Stimulated activated CD8-positive, alpha-beta memory T cell treated with anti-CD3 and anti-CD28 coated beads, Interleukin-4, amount 100 ng/mL, for 48 hours (primary cell): ENCODE results near the gene GOLGA5.
"Not testable (repeated sequence)": the region's sequence is repeated elsewhere in the genome, so short reads cannot be mapped to it uniquely, and the experiment has no call there.

ENCODE experiments used
- DNase-seq: peaks from one replicate; pipeline ENCODE4 v3.0.0-alpha.2; 2020

GOLGA5 gene, protein sequence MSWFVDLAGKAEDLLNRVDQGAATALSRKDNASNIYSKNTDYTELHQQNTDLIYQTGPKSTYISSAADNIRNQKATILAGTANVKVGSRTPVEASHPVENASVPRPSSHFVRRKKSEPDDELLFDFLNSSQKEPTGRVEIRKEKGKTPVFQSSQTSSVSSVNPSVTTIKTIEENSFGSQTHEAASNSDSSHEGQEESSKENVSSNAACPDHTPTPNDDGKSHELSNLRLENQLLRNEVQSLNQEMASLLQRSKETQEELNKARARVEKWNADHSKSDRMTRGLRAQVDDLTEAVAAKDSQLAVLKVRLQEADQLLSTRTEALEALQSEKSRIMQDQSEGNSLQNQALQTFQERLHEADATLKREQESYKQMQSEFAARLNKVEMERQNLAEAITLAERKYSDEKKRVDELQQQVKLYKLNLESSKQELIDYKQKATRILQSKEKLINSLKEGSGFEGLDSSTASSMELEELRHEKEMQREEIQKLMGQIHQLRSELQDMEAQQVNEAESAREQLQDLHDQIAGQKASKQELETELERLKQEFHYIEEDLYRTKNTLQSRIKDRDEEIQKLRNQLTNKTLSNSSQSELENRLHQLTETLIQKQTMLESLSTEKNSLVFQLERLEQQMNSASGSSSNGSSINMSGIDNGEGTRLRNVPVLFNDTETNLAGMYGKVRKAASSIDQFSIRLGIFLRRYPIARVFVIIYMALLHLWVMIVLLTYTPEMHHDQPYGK

DNA sequence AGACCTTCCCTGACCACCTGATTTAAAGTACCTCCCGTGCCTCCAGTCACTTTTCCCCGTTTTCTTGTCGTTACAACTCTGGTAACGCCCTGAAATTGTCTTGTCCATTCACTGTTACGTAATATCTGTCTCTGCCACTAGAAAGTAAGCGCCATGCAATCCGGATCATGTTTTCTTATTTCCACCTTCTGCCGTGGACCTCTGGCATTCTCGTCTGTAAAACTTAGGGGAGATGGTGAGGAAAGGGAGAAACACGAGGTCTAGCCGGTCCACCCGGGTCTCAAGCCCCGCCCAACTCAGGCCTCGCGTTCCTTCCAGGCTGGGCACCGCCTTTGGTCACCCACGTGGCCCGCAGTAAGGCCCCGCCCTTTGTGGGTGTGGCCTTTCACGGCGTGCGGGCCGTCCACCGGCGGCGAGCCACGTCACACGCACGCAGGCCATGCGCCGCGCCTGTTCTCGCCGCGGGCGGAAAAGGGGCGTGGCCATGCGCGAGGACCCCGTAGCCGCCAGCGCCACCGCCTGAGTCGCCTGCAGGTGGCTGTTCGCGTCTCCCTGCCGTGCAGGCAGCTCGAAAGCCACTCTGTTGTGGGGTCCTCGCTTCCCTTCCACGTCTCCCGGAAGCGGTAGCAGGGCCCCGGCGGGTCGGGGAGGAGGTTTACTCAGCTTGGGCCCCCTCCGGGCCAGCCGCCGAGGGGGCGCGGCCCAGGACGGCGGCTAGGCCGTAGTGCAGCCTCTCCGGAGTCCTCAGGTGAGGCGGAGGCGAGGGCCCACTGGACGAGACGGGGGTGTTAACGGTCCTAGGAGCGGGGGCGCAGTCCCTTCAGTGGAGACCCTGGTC, at the start of gene GOLGA5:
Gene GOLGA5, plus strand, starts transcription at position 597 of the 838 bp plus-strand sequence. CDS start 3,133 bp downstream, outside the sequence.
- DNase-seq: peak; percentile 98

DNA sequence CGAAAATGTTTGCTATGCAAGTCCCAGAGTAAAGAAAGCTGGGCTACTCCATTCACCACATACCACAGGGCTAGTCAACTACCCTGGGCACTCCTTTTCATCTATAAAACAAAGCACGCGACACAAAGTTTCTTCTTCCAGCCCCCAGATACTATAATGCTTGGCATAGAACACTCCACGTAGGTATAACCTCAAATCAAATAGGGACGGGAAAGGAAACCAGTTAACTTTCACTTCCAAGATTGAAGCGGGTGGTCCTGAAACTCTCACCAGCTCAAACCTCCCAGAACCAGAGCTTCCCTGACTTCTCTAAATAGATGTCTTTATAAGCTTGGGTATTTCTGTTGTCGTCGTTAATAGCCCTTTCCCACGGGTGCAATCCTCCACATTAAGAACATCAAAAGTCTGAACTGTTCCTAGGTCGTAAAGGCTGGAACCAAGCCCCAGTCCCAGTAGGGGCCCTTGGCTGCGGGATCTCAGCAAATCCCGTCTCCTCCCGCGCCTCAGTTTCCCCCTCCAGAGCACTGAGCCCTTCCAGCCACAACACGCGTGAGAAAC, 46.3 kb upstream of the GOLGA5 start:
- DNase-seq: no peak

DNA sequence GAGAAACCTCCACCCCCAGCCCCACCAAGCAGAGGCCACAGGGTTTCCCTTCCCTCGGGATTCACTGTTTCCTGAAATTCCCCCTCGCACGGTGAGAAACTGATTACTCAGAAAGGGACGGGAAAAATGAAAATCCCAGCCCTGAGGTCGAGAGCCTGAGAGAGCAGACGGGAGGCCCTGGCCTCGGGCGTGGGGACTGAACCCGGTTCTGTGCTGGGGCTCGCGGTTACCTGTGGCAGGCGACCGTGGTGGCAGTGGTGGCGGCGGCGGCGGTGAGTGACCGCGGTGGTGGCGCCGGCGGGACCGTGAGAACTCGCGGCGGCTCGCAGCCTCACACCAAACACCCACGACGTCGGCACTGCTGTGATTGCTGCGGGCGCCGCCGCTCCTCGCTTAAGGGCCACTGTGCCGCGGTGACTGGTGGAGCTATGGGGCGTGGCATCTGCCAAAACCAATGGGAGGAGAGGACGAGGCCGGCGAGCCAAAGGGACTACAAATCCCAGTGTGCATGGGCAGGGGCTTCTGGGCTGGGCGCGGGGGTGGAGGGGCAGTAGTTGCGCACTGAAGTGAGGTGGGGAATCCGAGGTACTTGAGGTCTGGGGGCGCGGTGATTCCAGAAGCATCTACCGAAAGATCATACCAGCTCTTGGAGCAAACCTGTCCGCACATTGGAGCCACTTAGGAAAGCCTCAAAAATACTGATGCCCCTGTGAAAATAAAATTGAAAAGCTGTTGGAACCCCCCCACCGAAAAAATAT, 45.7 kb upstream of the GOLGA5 start, which contains the start of gene LGMN:
Gene LGMN, minus strand, starts transcription at position 369 of the 758 bp plus-strand sequence. CDS start 15,841 bp downstream, outside the sequence.
- peak; percentile 85 for DNase-seq

DNA sequence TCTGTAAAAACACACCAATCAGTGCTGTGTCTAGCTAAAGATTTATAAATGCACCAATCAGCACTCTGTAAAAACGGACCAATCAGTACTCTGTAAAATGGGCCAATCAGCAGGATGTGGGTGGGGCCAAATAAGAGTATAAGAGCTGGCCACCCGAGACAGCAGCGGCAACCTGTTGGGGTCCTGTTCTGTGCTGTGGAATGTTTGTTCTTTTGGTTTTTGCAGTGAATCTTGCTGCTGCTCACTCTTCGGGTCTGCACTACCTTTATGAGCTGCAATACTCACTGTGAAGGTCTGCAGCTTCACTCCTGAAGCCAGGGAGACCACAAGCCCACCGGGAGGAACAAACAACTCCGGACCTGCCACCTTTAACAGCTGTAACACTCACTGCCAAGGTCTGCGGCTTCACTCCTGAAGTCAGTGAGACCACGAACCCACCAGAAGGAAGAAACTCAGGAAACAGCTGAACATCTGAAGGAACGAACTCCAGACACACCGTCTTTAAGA, 43.8 kb upstream of the GOLGA5 start:
- DNase-seq: peak; percentile 52

DNA sequence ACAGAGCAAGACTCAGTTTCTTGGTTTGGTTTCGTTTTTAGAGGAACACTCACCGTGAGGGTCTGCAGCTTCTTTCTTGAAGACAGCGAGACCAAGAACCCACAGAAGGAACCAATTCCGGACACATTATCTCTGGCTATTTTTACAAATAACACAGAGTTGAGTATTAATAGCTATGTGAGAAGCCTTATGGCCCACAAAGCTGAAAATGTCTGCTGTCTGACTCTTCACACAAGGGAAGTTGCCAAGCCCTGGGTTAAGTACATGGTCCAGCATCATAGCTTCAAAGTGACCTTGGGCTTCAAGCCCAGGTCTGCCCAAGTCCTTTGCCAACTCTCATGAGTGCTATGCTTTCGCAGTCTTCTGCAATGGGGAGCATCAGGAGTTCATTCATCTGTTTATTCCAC, 43.1 kb upstream of the GOLGA5 start:
- DNase-seq: no peak

DNA sequence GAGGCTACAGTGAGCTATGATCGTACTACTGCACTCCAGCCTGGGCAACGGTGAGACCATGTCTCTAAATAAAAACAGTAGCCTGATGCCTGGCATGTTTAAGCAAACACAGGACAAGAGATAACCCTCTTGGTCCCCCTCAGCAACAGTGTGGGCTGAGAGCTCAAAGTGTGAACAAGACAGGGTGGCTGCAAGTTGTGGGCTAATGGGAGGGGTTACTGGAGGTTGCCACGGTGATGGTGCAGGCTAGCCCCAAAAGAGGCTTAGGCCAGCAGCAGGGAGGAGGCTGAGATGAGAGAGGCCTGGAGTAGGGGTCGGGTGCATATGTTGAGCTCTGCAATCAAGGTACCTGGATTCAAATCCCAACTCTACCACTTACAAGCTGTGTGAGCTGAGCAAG, 42.3 kb upstream of the GOLGA5 start:
- no peak for DNase-seq

DNA sequence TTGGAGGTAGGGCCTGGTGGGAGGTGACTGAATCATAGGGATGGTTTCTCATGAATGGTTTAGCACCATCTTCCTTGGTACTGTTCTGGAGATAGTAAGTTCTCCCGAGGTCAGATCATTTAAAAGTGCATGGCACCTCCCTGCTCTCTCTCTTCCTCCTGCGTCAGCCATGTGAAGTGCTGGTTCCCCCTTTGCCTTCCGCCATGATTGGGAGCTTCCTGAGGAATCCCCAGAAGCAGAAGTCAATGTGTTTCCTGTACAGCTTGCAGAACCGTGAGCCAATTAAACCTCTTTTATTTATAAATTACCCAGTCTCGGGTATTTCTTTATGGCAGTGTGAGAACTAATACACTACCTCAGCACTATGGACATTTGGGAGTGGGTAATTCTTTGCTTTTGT, 40.9 kb upstream of the GOLGA5 start:
- no peak for DNase-seq

DNA sequence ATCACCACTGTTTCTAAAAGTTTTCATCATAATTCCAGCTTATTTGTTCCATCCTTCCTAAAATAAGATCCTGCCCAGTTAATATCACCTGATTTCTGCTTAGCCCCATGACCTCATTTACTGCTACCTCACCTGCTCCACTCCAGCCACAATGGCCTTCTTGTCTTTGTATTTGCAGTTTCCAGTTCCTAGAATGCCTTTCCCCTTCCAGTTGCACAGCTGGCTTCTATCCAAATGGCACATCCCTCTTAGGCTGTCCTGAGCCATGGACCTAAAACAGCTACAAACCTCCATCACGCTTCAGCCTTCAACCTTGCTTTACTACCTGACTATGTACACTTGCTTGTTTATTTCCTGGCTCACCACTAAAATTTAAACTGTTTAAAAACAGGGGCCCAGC, 39.1 kb upstream of the GOLGA5 start:
- no peak for DNase-seq

DNA sequence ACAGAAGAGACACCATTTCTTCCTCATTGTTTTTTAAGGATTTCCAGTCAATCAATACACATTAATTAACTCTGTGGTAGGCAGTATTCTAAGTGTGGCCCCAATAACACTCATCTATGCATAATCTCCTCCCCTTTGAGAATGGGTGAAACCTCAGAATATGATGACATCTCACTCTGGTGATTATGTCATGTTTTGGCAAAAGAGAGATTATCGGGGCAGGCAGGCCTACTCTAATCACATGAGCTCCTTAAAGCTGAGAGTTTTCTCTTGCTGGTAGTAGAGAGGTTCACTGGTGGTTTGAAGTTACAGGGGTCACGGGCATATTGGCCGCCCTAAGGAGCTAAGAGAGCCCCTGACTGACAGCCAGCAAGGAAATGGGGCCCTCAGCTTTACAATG, 38.6 kb upstream of the GOLGA5 start:
- DNase-seq: no peak

DNA sequence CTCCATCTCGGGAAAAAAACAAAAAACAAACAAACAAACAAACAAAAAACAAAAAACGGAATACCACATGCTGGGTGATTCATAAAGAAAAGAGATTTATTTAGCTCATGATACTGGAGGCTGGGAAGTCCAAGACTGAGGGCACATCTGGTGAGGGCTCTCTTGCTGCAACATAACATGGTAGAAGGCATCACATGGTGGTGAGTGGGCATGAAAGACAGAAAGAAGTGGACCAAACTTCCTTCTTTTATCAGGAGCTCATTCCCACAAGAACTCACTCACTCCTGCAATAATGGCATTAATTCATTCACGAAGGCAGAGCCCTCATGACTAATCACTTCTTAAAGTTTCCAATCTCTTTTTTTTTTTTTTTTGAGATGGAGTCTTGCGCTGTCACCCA, 37.7 kb upstream of the GOLGA5 start:
- DNase-seq: no peak

DNA sequence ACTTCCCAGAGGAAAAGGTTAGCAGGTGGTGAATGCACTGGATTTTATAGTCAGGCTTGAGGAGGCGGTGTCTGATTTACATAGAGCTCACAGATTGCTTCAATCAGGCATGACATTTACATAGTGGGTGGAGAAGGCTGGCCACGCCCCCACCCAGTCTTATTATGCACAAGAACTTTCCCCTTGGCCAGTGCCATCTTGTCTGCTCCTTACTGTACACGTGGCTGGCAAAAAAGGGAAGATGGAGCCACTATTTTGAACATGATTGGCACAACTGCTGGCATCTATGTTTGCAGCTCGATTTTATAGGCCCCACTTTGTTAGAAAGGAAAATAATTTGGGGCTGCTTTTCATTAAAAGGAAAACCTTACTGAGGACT, 34.8 kb upstream of the GOLGA5 start:
- no peak for DNase-seq

DNA sequence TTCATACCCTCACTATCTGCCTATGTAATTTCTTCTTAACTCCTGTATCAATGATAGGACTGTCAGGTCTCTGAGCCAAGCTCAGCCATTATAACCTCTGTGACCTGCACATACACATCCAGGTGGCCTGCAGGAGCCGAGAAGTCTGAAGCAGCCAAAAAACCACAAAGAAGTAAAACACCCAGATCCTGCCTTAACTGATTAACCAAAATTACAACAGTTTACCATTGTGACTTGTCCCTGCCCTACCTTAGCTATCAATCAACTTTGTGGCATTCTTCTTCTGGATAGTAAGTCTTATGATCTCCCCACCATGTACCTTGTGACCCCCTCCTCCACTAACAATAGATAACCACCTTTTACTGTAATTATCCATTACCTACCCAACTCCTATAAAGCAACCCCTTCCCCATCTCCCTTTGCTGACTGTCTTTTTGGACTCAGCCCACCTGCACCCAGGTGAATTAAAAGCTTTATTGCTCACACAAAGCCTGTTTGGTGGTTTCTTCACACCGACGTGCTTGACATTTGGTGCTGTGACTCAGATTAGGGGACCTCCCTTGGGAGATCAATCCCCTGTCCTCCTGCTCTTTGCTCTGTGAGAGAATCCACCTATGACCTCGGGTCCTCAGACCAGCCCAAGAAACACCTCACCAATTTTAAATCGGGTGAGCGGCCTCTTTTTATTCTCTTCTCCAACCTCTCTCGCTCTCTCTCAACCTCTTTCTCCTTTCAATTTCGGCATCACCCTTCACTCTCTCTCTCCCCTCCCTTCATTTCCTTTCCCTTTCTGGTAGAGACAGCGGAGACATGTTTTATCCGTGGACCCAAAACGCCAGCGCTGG, 34.2 kb upstream of the GOLGA5 start:
- DNase-seq: peak; percentile 37

DNA sequence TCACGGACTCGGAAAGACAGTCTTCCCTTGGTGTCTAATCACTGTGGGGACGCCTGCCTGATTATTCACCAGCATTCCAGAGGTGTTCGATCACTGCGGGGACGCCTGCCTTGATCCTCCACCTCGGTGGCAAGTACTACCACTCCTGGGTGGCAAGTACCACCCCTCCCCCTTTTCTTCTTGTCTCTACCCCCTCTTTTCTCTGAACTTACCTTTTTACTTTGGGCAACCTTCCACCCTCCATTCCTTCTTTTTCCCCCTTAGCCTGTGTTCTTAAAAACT, 33.6 kb upstream of the GOLGA5 start:
- DNase-seq: no peak

DNA sequence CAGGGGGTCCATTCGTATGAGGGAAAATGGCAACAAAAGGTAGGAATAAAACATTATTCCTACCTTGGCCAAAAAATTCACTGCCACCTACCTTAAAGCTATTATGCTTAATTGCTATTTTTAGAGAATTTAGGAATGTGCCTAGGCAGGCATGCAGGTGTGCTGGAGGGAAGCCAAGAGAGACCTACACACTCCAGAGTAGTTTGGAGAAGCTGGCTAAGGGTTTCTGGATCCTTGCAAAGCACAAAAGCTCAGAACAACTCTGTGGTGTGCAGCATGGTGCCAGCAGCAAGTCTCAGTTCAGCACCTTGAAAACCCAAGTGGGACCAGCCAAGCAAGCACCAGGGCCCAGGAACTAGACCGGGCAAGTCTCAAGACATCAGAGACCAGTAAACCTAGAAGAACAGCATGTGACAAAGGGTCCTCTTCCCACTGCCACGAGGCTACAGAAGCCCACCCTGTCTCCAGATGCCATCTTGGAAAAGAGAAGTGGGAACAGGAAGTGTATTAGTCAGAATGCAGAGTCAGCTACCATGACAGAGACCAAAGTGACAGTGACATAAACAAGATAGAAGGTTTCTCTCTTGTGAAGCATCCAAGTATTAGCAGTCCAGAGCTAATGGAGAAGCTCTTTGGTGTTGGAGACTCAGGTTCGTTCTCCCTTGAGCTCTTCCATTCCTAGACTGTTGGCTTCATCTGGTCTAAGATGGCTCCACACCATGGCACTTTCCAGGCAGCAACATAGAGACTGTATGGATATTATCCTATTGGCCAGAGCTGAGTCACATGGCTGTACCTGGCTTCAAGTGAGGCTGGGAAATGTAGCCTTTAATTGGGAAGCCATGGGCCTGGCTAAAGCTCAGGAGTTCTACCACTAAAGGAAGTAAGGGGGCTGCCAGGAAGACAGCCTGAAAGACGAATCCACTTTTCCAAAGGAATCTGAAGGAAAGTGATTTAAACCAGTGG, 30.2 kb upstream of the GOLGA5 start:
- DNase-seq: not testable (repeated sequence)

DNA sequence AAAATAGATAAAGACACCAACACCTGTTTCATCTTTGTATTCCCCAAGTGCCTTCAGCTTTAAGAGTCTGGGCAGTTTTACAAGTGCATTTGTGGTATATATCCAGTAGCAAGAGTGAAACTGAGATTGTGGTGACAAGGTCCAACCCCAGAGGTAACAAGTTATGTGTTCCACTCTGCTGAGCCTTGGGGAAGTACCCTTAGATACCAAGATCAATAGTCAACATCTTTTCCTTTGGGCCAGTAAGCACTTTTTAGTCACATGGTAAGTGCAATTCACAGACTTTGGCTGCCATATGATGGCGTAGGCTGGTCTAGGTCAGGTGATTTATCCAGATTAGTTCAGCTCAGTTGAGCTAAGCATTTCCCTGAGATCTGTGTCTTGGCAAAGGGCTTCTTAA, 25.9 kb upstream of the GOLGA5 start:
- peak; percentile 35 for DNase-seq

DNA sequence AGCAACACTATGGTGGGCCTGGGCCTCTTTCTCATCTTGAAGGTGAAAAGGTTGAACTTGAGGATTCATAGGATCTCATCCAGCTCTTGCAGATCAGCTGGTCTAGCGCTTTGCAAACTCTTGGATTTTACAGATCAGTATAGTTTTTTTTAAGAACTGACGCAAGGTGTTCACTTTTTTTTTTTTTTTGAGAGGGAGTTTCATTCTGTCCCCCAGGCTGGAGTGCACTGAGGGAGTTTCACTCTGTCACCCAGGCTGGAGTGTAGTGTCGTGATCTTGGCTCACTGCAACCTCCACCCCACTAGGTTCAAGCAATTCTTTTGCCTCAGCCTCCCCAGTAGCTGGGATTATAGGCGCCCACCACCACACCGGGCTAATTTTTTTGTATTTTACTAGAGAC, 25.3 kb upstream of the GOLGA5 start:
- DNase-seq: no peak

DNA sequence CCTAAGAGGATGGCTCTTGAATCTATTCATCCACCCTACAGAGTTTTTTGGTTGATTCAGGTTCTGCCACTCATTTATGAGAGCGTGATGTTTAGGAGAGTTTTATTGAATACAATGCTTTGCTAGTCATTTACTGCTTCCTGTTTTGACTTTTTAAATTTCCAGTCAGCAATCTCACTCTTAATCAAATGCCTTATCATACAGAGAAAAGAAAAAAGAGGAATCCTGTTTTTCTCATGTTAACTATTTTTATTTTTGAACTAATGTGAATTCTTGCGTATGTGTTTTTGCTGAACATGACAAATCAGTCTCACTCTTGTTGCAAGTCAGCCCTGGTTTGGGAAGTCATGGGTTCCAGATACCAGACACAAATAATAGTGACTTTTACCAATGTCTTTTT, 23.6 kb upstream of the GOLGA5 start:
- DNase-seq: no peak

DNA sequence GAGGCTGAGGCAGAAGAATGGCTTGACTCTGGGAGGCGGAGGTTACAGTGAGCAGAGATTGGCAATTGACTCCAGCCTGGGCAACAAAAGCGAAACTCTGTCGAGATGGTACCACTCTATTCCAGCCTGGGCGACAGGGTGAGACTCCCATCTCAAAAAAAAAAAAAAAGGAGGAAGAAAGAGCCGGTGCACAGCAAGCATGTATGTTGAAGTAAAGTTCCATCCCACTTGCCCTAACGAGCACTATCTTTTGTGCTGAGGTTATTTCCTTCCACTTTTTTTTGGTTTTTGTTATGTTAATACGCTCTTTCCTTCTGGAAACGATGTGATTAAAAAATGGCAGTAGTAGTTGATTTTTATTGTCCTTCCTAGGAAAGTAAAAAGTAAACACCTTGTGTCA, 19.5 kb upstream of the GOLGA5 start:
- no peak for DNase-seq

DNA sequence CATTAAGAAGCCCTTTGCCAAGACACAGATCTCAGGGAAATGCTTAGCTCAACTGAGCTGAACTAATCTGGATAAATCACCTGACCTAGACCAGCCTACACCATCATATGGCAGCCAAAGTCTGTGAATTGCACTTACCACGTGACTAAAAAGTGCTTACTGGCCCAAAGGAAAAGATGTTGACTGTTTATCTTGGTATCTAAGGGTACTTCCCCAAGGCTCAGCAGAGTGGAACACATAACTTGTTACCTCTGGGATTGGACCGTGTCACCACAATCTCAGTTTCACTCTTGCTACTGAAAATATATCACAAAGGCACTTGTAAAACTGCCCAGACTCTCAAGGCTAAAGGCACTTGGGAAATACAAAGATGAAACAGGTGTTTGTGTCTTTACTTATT, 18.8 kb upstream of the GOLGA5 start:
- DNase-seq: peak; percentile 29
